C1 segment of cervical spinal cord (tissue), 14 donors: ENCODE data around the gene SLC37A2.

Experiments used
- DNase-seq, 14 donors: peaks; one replicate each; lab custom pipeline; 2025; lab: John Stamatoyannopoulos, UW

The SLC37A2 gene

GRCh38 chr11:125070699-125071254 is 7.7 kb downstream of the SLC37A2 start:
- peak in 9 of 14 donors; percentile 5 to 66 (median 36) for DNase-seq

GRCh38 chr11:125071435-125071834 is 8.3 kb downstream of the SLC37A2 start:
- DNase-seq, result no peak

GRCh38 chr11:125071846-125072217 is 8.7 kb downstream of the SLC37A2 start:
- no peak for DNase-seq

- peak in 7 of 14 donors; percentile 24 to 67 (median 33) for DNase-seq
These were observed 9.3 kb downstream of the SLC37A2 start for GRCh38 chr11:125072218-125072960.

- no peak for DNase-seq
These were observed 10.0 kb downstream of the SLC37A2 start for GRCh38 chr11:125072961-125073590.

GRCh38 chr11:125073616-125074483 is 10.7 kb downstream of the SLC37A2 start:
- no peak for DNase-seq

GRCh38 chr11:125074511-125075241 is 11.6 kb downstream of the SLC37A2 start:
- DNase-seq, result no peak

- no peak for DNase-seq
These were observed 12.1 kb downstream of the SLC37A2 start for GRCh38 chr11:125075242-125075625.

GRCh38 chr11:125075900-125076317 is 12.8 kb downstream of the SLC37A2 start:
- no peak for DNase-seq

- no peak for DNase-seq
These were observed 13.4 kb downstream of the SLC37A2 start for GRCh38 chr11:125076378-125076945.

- DNase-seq, result no peak
These were observed 14.9 kb downstream of the SLC37A2 start for GRCh38 chr11:125078016-125078415.

GRCh38 chr11:125078516-125079140 is 15.5 kb downstream of the SLC37A2 start:
- DNase-seq, result no peak

GRCh38 chr11:125079151-125079877 is 16.2 kb downstream of the SLC37A2 start:
- DNase-seq, result peak in 1 of 14 donors; percentile 47

GRCh38 chr11:125079878-125080530 is 16.9 kb downstream of the SLC37A2 start:
- no peak for DNase-seq

GRCh38 chr11:125080531-125080911 is 17.4 kb downstream of the SLC37A2 start:
- no peak for DNase-seq

- no peak for DNase-seq
These were observed 18.1 kb downstream of the SLC37A2 start for GRCh38 chr11:125081098-125081798.

- DNase-seq, result no peak
These were observed 18.9 kb downstream of the SLC37A2 start for GRCh38 chr11:125082040-125082439.

- no peak for DNase-seq
These were observed 19.7 kb downstream of the SLC37A2 start for GRCh38 chr11:125082611-125083311.
